GM12874 (cell line): Measurements from ENCODE around the gene BACE2.

Source experiments
- CTCF ChIP-seq: IDR thresholded peaks from 2 replicates; pipeline ENCODE4 v1.5.1; 2011; ENCODE audit warnings: low read depth, mild to moderate bottlenecking, control low read depth, low read length, moderate library complexity; ENCODE audit not compliant: insufficient read depth

Gene BACE2

GRCh38 chr21:41210426-41211059 lies 42.6 kb downstream of the BACE2 start:
- no peak for TF ChIP-seq CTCF

DNA sequence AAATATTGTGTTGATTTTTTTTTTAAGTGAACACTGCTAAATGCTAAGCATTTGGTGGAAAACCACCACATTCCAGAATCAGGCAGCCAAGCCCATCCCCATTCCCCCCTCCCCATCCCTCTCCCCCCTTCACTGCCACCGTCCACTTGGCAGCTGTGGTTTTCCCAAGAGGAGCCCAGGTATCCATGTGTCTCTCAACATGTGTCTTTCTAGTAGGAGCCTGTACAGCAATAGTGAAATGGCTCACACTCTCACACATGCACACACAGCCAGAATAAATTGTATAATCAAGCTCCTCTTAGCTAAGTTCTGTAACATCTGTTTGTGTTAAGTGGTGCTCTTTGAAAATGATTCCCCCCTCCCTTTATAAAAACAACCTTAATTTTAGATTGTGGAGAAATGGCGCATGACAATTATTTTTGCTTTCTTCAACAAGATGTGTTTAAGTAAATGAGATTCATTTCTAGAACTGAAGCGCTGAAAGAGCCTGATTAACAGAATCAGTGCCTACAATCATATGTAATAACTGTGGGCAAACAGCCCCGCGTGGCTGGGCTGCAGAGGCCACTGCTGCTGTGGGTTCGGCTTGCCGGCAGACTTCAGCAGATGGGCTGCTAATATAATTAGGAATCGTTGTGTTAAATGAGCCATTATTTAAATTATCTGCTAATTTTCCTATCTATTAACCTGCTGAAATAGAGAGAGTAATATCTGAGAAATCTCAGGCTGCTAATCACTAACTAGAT lies 43.3 kb downstream of the BACE2 start:
- no peak for TF ChIP-seq CTCF

GRCh38 chr21:41213021-41213420 lies 45.1 kb downstream of the BACE2 start:
- TF ChIP-seq CTCF: no peak

- no peak for TF ChIP-seq CTCF
Observed at GRCh38 chr21:41215856-41216408, 48.0 kb downstream of the BACE2 start.

DNA sequence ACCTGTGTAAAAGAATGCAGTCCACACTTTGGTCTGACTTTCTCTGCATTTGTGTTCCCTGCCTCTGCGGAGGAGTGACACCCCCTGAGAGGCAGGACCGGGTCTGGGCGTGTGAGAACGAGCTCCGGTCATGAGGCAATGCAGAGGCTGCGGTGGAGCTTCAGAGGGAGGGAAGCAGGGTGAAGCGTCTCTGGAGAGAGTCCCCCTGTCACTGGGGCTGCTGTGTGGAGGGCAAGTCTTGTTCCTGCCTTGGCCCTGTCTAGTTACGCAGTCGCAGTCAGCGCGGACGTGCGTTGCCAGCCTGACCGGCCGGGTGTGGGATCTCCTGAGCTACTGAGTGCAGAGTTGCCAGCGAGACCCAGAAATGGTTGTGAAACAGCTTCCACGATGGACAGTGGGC lies 48.5 kb downstream of the BACE2 start:
- TF ChIP-seq CTCF: no peak

DNA sequence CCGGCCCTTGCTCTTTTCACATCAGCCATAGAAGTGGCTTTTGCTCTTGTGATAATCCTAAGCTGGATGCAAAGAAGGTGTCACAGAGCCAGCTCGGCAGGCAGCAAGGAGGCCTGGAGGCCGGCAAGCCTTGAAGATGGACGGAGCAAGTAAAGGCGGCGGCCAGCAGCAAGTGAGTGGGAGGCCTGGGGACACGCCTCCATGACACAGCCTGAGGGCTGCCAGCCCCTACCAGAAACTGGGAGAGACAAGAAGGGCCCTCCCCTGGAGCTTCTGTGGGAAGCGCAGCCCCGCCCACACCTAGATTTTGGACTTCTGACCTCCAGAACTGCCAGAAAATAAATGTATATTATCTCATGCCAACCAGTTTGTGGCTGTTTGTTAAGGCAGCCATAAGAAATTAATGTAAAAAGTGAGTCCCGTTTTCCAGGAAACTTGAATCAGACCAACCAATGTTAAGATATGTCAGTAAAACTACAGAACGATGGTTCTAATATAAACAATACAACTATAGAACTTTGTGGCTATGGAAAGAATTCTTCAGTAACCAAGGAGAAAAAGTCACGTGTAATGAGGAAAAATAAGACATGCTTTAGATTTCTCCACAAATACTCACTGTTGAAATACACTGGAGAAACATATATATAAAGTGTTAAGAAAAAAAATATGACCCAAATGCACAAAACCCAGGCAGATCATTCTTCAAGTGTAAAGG lies 49.9 kb downstream of the BACE2 start:
- TF ChIP-seq CTCF: no peak

DNA sequence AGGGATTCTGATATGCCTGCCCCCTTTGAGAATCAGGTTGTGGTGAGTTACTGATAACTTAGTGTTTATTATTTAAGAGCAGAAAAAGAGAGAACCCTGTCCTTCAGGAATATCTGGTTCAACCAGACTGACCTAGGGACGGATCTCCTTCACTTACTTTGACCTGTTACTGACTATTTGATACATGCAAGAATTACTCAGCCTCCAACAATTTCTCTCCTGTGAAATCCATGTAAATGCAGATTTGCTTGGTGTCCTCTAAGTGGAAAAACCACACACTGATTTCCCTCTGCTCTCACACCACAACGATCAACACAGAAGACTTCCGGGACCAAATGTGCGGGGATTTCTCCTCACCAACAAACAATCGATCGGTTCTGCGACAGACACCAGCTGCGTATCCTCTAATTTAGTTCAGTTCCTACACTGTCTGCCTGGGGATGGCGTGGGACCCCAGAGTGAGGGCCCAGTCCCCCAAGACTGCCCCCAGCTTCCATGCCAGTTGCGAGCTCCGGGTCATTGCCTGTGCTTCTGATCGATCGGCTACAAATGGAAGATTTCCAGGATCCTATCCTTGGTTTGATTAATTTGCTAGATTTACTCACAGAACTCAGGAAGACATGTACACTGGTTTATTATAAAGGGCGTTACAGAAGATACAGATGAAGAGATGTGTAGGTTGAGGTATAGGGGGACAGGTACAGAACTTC lies 51.7 kb downstream of the BACE2 start:
- TF ChIP-seq CTCF: no peak
